Stimulated activated naive B cell treated with anti-CD40 and anti-IgM and Interleukin-4, amounts not matched to agents 10 μg/mL and 1 μg/mL and 100 μg/mL, for 72 hours (primary cell): ENCODE measurements around the gene SCFD1.

Experiments used
- ATAC-seq, 2 donors: fragments of 150-1000 bp; cut with Tn5 transposase; replicated peaks; 2 replicates each; pipeline ENCODE4 v1.10.0; 2021; ENCODE audit warnings: moderate library complexity in 1 of 2
- DNase-seq: peaks from one replicate; pipeline ENCODE4 v3.0.0; 2021
- H3K27ac Mint-ChIP-seq: one replicate; pipeline ENCODE4 v1.8.0; 2022; ENCODE audit warnings: mild to moderate bottlenecking, mixed read lengths
- H3K27me3 Mint-ChIP-seq, 2 donors: one replicate each; pipeline ENCODE4 v1.8.0; 2022; ENCODE audit warnings: mixed read lengths in 2 of 2
- H3K36me3 Mint-ChIP-seq, 2 donors: one replicate each; pipeline ENCODE4 v1.8.0; 2022; ENCODE audit warnings: mixed read lengths in 2 of 2, mild to moderate bottlenecking in 1 of 2
- H3K4me1 Mint-ChIP-seq, 2 donors: one replicate each; pipeline ENCODE4 v1.8.0; 2022; ENCODE audit warnings: mixed read lengths in 2 of 2, mild to moderate bottlenecking in 1 of 2
- H3K4me3 Mint-ChIP-seq, 2 donors: one replicate each; pipeline ENCODE4 v1.8.0; 2022; ENCODE audit warnings: mild to moderate bottlenecking in 2 of 2, mixed read lengths in 2 of 2, moderate library complexity in 1 of 2
- H3K9me3 Mint-ChIP-seq, 2 donors: one replicate each; pipeline ENCODE4 v1.8.0; 2022; ENCODE audit warnings: mixed read lengths in 2 of 2, mild to moderate bottlenecking in 1 of 2

SCFD1 gene

DNA sequence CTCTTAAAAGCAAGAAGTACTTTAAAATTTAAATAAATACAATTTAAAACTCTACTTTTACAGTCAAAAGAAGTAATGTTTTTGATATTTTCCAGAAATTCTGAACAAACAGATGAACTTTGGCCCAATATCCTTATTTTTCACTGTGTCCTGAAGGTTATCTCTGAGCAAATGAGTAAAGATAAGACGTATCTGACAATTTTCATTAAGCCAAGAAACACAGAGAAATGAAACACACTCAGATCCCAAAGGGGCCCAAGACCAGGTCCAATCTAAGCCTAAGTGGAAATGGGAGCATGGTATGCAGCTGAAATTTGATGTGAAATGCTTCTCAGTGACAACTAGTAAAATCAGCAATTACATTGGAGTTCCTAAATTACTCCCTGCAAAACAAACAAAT is 146.7 kb downstream of the SCFD1 start:
- Mint-ChIP-seq H3K36me3 (peaks cover 0 to 2% of the 10 kb centered on the region in 2 donors), H3K9me3 (peaks cover 5 to 13% of the 10 kb centered on the region in 2 donors), H3K4me3 (no peak overlapping the region), H3K27ac (no peak overlapping the region), H3K4me1 (no peaks in the 10 kb centered on the region), H3K27me3 (peaks cover 22 to 28% of the 10 kb centered on the region in 2 donors)
- ATAC-seq (no peak), DNase-seq (no peak)

- no peak for DNase-seq
- ATAC-seq: no peak
- H3K4me1 Mint-ChIP-seq: no peaks in the 10 kb centered on the region
- H3K9me3 Mint-ChIP-seq: no peaks in the 10 kb centered on the region
- H3K36me3 Mint-ChIP-seq: no peaks in the 10 kb centered on the region
- H3K27ac Mint-ChIP-seq: no peak overlapping the region
- peaks cover 16 to 21% of the 10 kb centered on the region in 2 donors for H3K27me3 Mint-ChIP-seq
- H3K4me3 Mint-ChIP-seq: no peak overlapping the region
These were observed 148.3 kb downstream of the SCFD1 start for GRCh38 chr14:30770376-30770775.

DNA sequence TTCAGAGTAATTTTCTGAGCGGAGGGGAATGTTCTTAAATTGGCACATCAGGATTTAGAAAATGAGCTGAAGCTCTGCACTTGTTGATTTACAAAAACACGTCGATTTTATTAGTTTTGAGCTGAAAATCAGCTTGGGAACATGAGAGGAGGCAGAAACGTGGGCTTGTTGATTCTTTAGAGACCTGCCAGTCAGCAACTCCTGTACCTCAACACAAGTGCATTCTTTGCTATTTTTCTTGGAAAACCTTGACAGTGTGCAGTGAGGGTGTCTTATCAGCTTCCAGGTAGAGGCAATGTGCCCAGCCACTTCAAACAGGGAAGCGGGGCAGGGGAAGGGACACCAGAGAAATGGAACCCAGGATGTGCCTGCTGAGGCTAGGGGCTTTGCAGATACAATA is 149.5 kb downstream of the SCFD1 start:
- no peaks in the 10 kb centered on the region for H3K9me3 Mint-ChIP-seq
- no peak overlapping the region for H3K4me3 Mint-ChIP-seq
- peaks cover 17 to 21% of the 10 kb centered on the region in 2 donors for H3K27me3 Mint-ChIP-seq
- ATAC-seq (no peak), DNase-seq (no peak)
- H3K4me1 Mint-ChIP-seq: no peaks in the 10 kb centered on the region
- H3K36me3 Mint-ChIP-seq: no peaks in the 10 kb centered on the region
- H3K27ac Mint-ChIP-seq: no peak overlapping the region

DNA sequence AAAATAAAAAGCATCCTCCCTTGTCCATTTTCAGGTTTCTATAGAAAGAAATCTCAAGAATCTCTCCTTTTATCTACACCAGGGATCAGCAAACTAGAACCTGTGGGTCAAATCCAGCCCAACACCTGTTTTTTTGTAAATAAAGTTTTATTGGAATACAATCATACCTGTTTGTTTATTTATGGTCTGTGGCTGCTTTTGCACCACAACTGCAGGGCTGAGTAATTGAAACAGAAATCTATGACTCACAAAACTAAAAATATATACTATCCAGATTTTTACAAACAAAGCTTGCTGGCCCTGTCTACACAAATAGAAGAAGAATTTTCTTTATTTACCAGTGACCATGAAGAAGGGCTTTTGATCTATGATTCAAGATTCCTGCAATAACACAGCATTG is 157.1 kb downstream of the SCFD1 start:
- no peaks in the 10 kb centered on the region for H3K36me3 Mint-ChIP-seq
- DNase-seq: no peak
- ATAC-seq: no peak
- H3K4me1 Mint-ChIP-seq: no peaks in the 10 kb centered on the region
- no peak overlapping the region for H3K4me3 Mint-ChIP-seq
- H3K27ac Mint-ChIP-seq: no peak overlapping the region
- peaks cover 17 to 19% of the 10 kb centered on the region in 2 donors for H3K27me3 Mint-ChIP-seq
- H3K9me3 Mint-ChIP-seq: peaks cover 0 to 2% of the 10 kb centered on the region in 2 donors
